Gastrocnemius medialis (tissue), 4 donors: ENCODE results near the gene ASXL3. TPM values are rescaled to one million over a fixed set of nuclear protein-coding genes. Genes with fewer than 3 reads are reported as not detected.

Experiments used
- ATAC-seq, 2 donors: fragments of 150-250 bp; one replicate each; pipeline ENCODE4 v1.9.1; 2016
- DNase-seq, 2 donors: peaks; one replicate each; pipeline ENCODE4 v3.0.0-alpha.2; 2019
- H3K27ac ChIP-seq, 4 donors: fragments of 200-600 bp; sonication (generic); 1 replicate in 1 of 4; 2 replicates in 3 of 4; pipeline ENCODE4 v1.5.1; 2016 to 2018; ENCODE audit warnings: mild to moderate bottlenecking in 2 of 4, moderate library complexity in 1 of 4
- H3K27me3 ChIP-seq, 3 donors: fragments of 200-600 bp; sonication (generic) in 2 of 3; 1 replicate in 1 of 3; 2 replicates in 2 of 3; pipeline versions ENCODE4 v1.5.1 to v1.6.0; 2016 to 2019; ENCODE audit warnings: mild to moderate bottlenecking in 1 of 3, moderate library complexity in 1 of 3
- H3K36me3 ChIP-seq, 2 donors: fragments of 200-600 bp; sonication (generic) in 1 of 2; one replicate each; pipeline ENCODE4 v1.5.1; 2017 to 2018
- H3K4me1 ChIP-seq, 2 donors: fragments of 200-600 bp; sonication (generic) in 1 of 2; one replicate each; pipeline ENCODE4 v1.5.1; 2016 to 2017; ENCODE audit warnings: mild to moderate bottlenecking in 2 of 2
- H3K4me3 ChIP-seq, 4 donors: fragments of 200-600 bp; sonication (generic) in 3 of 4; 1 replicate in 1 of 4; 2 replicates in 3 of 4; pipeline ENCODE4 v1.5.1; 2016 to 2019; ENCODE audit warnings: mild to moderate bottlenecking in 2 of 4
- H3K9me3 ChIP-seq, 3 donors: fragments of 200-600 bp; sonication (generic) in 2 of 3; 1 replicate in 1 of 3; 2 replicates in 2 of 3; pipeline ENCODE4 v1.5.1; 2016 to 2019
- CTCF ChIP-seq, 5 experiments: fragments of 450-650 bp in 3 of 5; fragments of 200-600 bp in 2 of 5; sonication (generic) in 2 of 5; IDR thresholded peaks in 4 of 5; conservative IDR thresholded peaks in 1 of 5; 1 replicate in 4 of 5; 2 replicates in 1 of 5; pipeline ENCODE4 v1.5.1; 2016 to 2019; ENCODE audit warnings: antibody characterized with exemption in 5 of 5, mild to moderate bottlenecking in 3 of 5, moderate library complexity in 3 of 5
- POLR2A ChIP-seq, 2 donors: fragments of 450-650 bp; IDR thresholded peaks; one replicate each; pipeline ENCODE4 v1.6.1; 2017; ENCODE audit warnings: antibody characterized with exemption in 2 of 2, mild to moderate bottlenecking in 2 of 2, moderate library complexity in 2 of 2
- in situ Hi-C, 4 donors: fragments of 200-750 bp; cut with MboI; loops; one replicate each; pipeline versions ENCODE4 v1.15.0 to v1.8.0; 2017; ENCODE audit warnings: low sequenced_read_pairs in 4 of 4
- intact Hi-C: fragments of 100-400 bp; cut with DNase I; formaldehyde crosslinking; loops from one replicate; pipeline ENCODE4 v1.15.1; 2023; ENCODE audit warnings: low total_unique reads
- total RNA-seq, 4 donors: library from RNA; depleted of rRNA; stranded (reverse); fragments of >200 nt; gene quantifications; one replicate each; pipeline versions ENCODE4 v1.1.0 to v1.2.3, GENCODE V29; 2016

The ASXL3 gene
- total RNA-seq, 4 donors from 2014 or later = 0.04 to 0.12 (median 0.05) TPM; not detected in 1

DNA sequence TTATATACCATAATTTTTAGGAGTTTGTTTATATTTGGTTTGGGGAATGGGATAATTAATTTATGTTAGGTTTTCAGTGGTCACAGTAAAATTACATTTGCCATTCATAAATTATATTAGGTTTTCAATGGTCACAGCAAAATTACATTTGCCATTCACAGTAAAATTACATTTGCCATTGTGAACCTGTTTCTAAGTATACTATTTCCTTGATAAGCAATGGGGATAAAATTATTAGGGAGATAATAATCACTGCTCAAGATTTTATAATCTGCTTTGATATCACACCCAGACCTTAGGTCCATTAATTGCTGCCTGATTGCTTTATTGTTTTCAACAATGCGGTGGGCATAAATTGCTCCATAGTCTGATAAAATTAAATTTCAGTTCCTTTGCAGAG is 124.6 kb downstream of the ASXL3 start:
- Histone ChIP-seq H3K27me3 (no peaks in the 10 kb centered on the region), H3K4me3 (no peak overlapping the region), H3K36me3 (no peaks in the 10 kb centered on the region), H3K4me1 (no peaks in the 10 kb centered on the region), H3K27ac (no peak overlapping the region), H3K9me3 (no peaks in the 10 kb centered on the region)
- intact Hi-C loops = no loop called here
- no peak for TF ChIP-seq POLR2A (IDR thresholded peaks at IDR 0.05)
- TF ChIP-seq CTCF (IDR thresholded peaks at IDR 0.05 in 4 of 5, conservative IDR thresholded peaks at IDR 0.05 in 1 of 5) = no peak
- in situ Hi-C loops = no loop called here
- ATAC-seq (no peak), DNase-seq (no peak)

DNA sequence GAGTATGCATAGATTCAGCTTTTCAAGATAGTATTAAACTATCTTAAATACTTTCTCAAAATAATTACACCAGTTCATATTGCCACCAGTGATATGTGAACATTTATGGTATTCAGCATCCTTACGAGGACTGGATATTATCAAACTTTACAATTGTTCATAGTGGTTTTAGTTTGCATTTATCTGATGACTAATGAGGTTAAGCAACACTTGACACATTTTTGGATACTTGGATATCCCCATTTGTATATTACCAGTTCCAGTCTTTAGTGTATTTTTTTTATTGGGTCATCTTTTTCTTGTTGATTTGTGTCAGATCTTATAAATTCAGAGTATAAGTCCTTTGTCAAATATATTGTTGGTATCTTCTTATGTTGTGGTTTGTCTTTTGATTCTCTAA is 128.4 kb downstream of the ASXL3 start:
- in situ Hi-C loops = no loop called here
- no peaks in the 10 kb centered on the region for H3K4me1 ChIP-seq

DNA sequence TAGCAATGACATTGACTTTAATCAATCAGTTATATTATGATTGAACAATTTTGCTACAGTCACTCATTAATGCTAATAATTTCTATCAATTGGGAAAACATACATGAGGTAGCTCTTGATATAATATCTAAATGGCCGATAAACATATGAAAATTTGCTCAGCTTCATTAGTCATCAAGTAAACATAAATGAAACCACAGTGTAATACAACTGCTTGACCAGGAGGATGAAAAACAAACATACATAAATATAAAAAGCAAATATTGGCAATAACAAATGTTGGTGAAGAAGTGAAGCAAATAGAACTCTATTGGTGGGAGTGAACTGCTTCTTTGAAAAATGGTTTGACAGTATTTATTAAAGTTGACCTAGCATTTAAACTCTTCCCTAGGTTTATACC is 130.9 kb downstream of the ASXL3 start:
- no peaks in the 10 kb centered on the region for H3K9me3 ChIP-seq
- no peaks in the 10 kb centered on the region for H3K27me3 ChIP-seq
- no peak for DNase-seq
- in situ Hi-C loops (no loop called here), intact Hi-C loops (no loop called here)
- no peak for ATAC-seq
- no peak for TF ChIP-seq CTCF (IDR thresholded peaks at IDR 0.05 in 4 of 5, conservative IDR thresholded peaks at IDR 0.05 in 1 of 5)
- no peak for TF ChIP-seq POLR2A (IDR thresholded peaks at IDR 0.05)
- H3K4me3 ChIP-seq = no peak overlapping the region
- H3K4me1 ChIP-seq = no peaks in the 10 kb centered on the region
- H3K27ac ChIP-seq = no peak overlapping the region
- H3K36me3 ChIP-seq = no peaks in the 10 kb centered on the region

More for the DNA sequence above, 128.4 kb downstream of the ASXL3 start:
- intact Hi-C loops = no loop called here
- H3K27me3 ChIP-seq = no peaks in the 10 kb centered on the region
- H3K27ac ChIP-seq = no peak overlapping the region
- no peak for DNase-seq
- H3K9me3 ChIP-seq = no peaks in the 10 kb centered on the region
- no peak overlapping the region for H3K4me3 ChIP-seq
- H3K36me3 ChIP-seq = no peaks in the 10 kb centered on the region
- ATAC-seq = no peak
- no peak for TF ChIP-seq POLR2A (IDR thresholded peaks at IDR 0.05)
- TF ChIP-seq CTCF (IDR thresholded peaks at IDR 0.05 in 4 of 5, conservative IDR thresholded peaks at IDR 0.05 in 1 of 5) = no peak

GRCh38 chr18:33710269-33710668 is 132.2 kb downstream of the ASXL3 start:
- TF ChIP-seq POLR2A (IDR thresholded peaks at IDR 0.05) (no peak), CTCF (IDR thresholded peaks at IDR 0.05 in 4 of 5, conservative IDR thresholded peaks at IDR 0.05 in 1 of 5) (no peak)
- Histone ChIP-seq H3K4me1 (no peaks in the 10 kb centered on the region), H3K9me3 (no peaks in the 10 kb centered on the region), H3K27ac (no peak overlapping the region), H3K27me3 (no peaks in the 10 kb centered on the region), H3K36me3 (no peaks in the 10 kb centered on the region), H3K4me3 (no peak overlapping the region)
- in situ Hi-C loops (no loop called here), intact Hi-C loops (no loop called here)
- DNase-seq = no peak
- ATAC-seq = no peak

- no peak overlapping the region for H3K4me3 ChIP-seq
- intact Hi-C loops = no loop called here
Measured at GRCh38 chr18:33711514-33711913, 133.5 kb downstream of the ASXL3 start.

More at GRCh38 chr18:33711514-33711913, 133.5 kb downstream of the ASXL3 start:
- H3K4me1 ChIP-seq = no peaks in the 10 kb centered on the region
- in situ Hi-C loops = no loop called here
- no peak overlapping the region for H3K27ac ChIP-seq
- no peaks in the 10 kb centered on the region for H3K36me3 ChIP-seq
- no peak for DNase-seq
- H3K9me3 ChIP-seq = no peaks in the 10 kb centered on the region
- H3K27me3 ChIP-seq = no peaks in the 10 kb centered on the region
- ATAC-seq = no peak
- no peak for TF ChIP-seq POLR2A (IDR thresholded peaks at IDR 0.05)
- TF ChIP-seq CTCF (IDR thresholded peaks at IDR 0.05 in 4 of 5, conservative IDR thresholded peaks at IDR 0.05 in 1 of 5) = no peak
